Caco-2 (cell line): ENCODE data around the gene MRPL11. TPM values are rescaled to one million over a fixed set of nuclear protein-coding genes. Genes with fewer than 3 reads are reported as not detected.

Experiments used
- BruUV-seq: library from RNA; stranded (reverse); fragments of 400-500 nt; replicated peaks from 2 replicates; lab custom pipeline; 2021; lab: Mats Ljungman, UMichigan
- CTCF ChIA-PET: fragments of 300-600 bp; sonication (Branson Sonifier 250); formaldehyde crosslinking; loops from one replicate; lab custom pipeline; 2022; ENCODE audit warnings: antibody characterized with exemption; lab: Charles Lee
- POLR2A ChIA-PET: fragments of 300-600 bp; sonication (Branson Sonifier 250); formaldehyde crosslinking; loops from one replicate; lab custom pipeline; 2022; ENCODE audit warnings: antibody characterized with exemption; lab: Charles Lee
- DNase-seq, 2 experiments: peaks; one replicate each; pipeline versions ENCODE4 v3.0.0 to v3.0.0-alpha.2; 2020 to 2022
- H3K27me3 ChIP-seq: replicated peaks from 2 replicates; pipeline ENCODE4 v1.6.0; 2011; ENCODE audit warnings: low read length; ENCODE audit not compliant: control insufficient read depth, insufficient read depth
- H3K36me3 ChIP-seq: 2 replicates; pipeline ENCODE4 v1.5.1; 2011; ENCODE audit warnings: low read length; ENCODE audit not compliant: control insufficient read depth, insufficient read depth
- H3K4me1 ChIP-seq: fragments of 250-450 bp; sonication (Bioruptor Pico); 2 replicates; pipeline ENCODE4 v1.5.1; 2020; ENCODE audit warnings: mild to moderate bottlenecking
- H3K4me3 ChIP-seq: 2 replicates; pipeline ENCODE4 v1.5.1; 2011; ENCODE audit warnings: low read depth, mild to moderate bottlenecking, control low read depth, low read length
- H3K9me3 ChIP-seq: fragments of 250-450 bp; sonication (Bioruptor Pico); 2 replicates; pipeline ENCODE4 v1.5.1; 2020; ENCODE audit warnings: mild to moderate bottlenecking, moderate library complexity
- H3K27ac Mint-ChIP-seq: one replicate; pipeline ENCODE4 v1.8.0; 2022; ENCODE audit warnings: mixed read lengths; ENCODE audit not compliant: unreplicated experiment
- H3K27me3 Mint-ChIP-seq: one replicate; pipeline ENCODE4 v1.8.0; 2022; ENCODE audit warnings: mixed read lengths; ENCODE audit not compliant: insufficient read depth, unreplicated experiment
- H3K36me3 Mint-ChIP-seq: one replicate; pipeline ENCODE4 v1.8.0; 2022; ENCODE audit warnings: mild to moderate bottlenecking, mixed read lengths; ENCODE audit not compliant: insufficient read depth, unreplicated experiment
- H3K4me1 Mint-ChIP-seq: one replicate; pipeline ENCODE4 v1.8.0; 2022; ENCODE audit warnings: low read depth, mixed read lengths; ENCODE audit not compliant: unreplicated experiment
- H3K4me3 Mint-ChIP-seq: one replicate; pipeline ENCODE4 v1.8.0; 2022; ENCODE audit warnings: mild to moderate bottlenecking, moderate library complexity, mixed read lengths; ENCODE audit not compliant: unreplicated experiment
- H3K9me3 Mint-ChIP-seq: one replicate; pipeline ENCODE4 v1.8.0; 2022; ENCODE audit warnings: mixed read lengths; ENCODE audit not compliant: unreplicated experiment
- CTCF ChIP-seq, 2 experiments: fragments of 200-600 bp in 1 of 2; IDR thresholded peaks; 1 replicate in 1 of 2; 2 replicates in 1 of 2; pipeline versions ENCODE4 v1.5.1 to v1.8.0; 2011 to 2022; ENCODE audit warnings: antibody characterized with exemption in 1 of 2, control low read depth in 1 of 2, inconsistent platforms in 1 of 2, low read depth in 1 of 2, low read length in 1 of 2, mild to moderate bottlenecking in 1 of 2, moderate library complexity in 1 of 2; ENCODE audit not compliant: insufficient read depth in 1 of 2, severe bottlenecking in 1 of 2, unreplicated experiment in 1 of 2
- intact Hi-C: fragments of 100-400 bp; cut with micrococcal nuclease; formaldehyde crosslinking; loops from one replicate; pipeline ENCODE4 v1.10.0; 2022; ENCODE audit not compliant: unreplicated experiment
- total RNA-seq: library from RNA; stranded (reverse); gene quantifications from 2 replicates; pipeline ENCODE4 v1.2.3, GENCODE V29; 2022

MRPL11 gene
- total RNA-seq, 1 experiment from 2014 or later: 206 TPM

GRCh38 chr11:66480117-66480938, 41.7 kb upstream of the MRPL11 start, which contains the start of gene DPP3:
TSS of gene DPP3 (plus strand) at chr11:66480434. CDS start at chr11:66482201, 1,767 bp downstream.
- peaks cover 24% of the 10 kb centered on the region for H3K4me1 Mint-ChIP-seq
- Histone ChIP-seq H3K4me1 (peaks cover 6% of the 10 kb centered on the region; the same call in 1 of the 2 replicates), H3K36me3 (peaks cover 2% of the 10 kb centered on the region; the same call in 1 of the 2 replicates), H3K9me3 (no peaks in the 10 kb centered on the region), H3K4me3 (peak within 1 kb of the TSS; percentile 68), H3K27me3 (no peaks in the 10 kb centered on the region)
- no peak for TF ChIP-seq CTCF (IDR thresholded peaks at IDR 0.05; ENCODE audit: insufficient read depth in 1 of 2, low read depth in 1 of 2, low read length in 1 of 2, severe bottlenecking in 1 of 2, unreplicated experiment in 1 of 2)
- intact Hi-C loops: loop anchor here (1.0 kb wide), 8 partner anchors 14 to 354 kb away; partner anchors contain the start of genes ACTN3, BBS1, MRPL11 and NPAS4
- H3K4me3 Mint-ChIP-seq: peak within 1 kb of the TSS; percentile 89
- peak; percentile 100 for DNase-seq
- BruUV-seq: TSS peak; percentile 57
- peak within 1 kb of the TSS; percentile 89 for H3K27ac Mint-ChIP-seq
- ChIA-PET POLR2A (interaction anchor here (0.6 to 2.4 kb wide), 26 partner anchors 11 to 376 kb away, joined by 3 to 98 read pairs (median 6); partner anchors contain the start of genes BBS1, CCDC87, MRPL11 and PELI3), CTCF (interaction anchor here (0.6 to 3.2 kb wide), 22 partner anchors 9 to 759 kb away, joined by 3 to 44 read pairs (median 6); partner anchors contain the start of genes ACTN3, CCDC87, CCS and MRPL11)
- H3K36me3 Mint-ChIP-seq: peaks cover 59% of the 10 kb centered on the region
- no peaks in the 10 kb centered on the region for H3K9me3 Mint-ChIP-seq
- no peaks in the 10 kb centered on the region for H3K27me3 Mint-ChIP-seq

- DNase-seq: peak; percentile 70 to 74
- peaks cover 59% of the 10 kb centered on the region for H3K36me3 Mint-ChIP-seq
- Histone ChIP-seq H3K4me1 (peaks cover 6% of the 10 kb centered on the region; the same call in 1 of the 2 replicates), H3K36me3 (no peaks in the 10 kb centered on the region; the same call in 1 of the 2 replicates), H3K9me3 (no peaks in the 10 kb centered on the region), H3K4me3 (peak overlapping the region; percentile 68), H3K27me3 (no peaks in the 10 kb centered on the region)
- H3K27me3 Mint-ChIP-seq: no peaks in the 10 kb centered on the region
- H3K27ac Mint-ChIP-seq: peak overlapping the region; percentile 89
- TSS peak; percentile 73 for BruUV-seq
- H3K4me1 Mint-ChIP-seq: peaks cover 24% of the 10 kb centered on the region
- peak overlapping the region; percentile 89 for H3K4me3 Mint-ChIP-seq
- no peaks in the 10 kb centered on the region for H3K9me3 Mint-ChIP-seq
- intact Hi-C loops: loop anchor here (1.0 kb wide), 10 partner anchors 13 to 355 kb away; partner anchors contain the start of genes ACTN3, BBS1, MRPL11 and NPAS4
- TF ChIP-seq CTCF (IDR thresholded peaks at IDR 0.05; ENCODE audit: insufficient read depth in 1 of 2, low read depth in 1 of 2, low read length in 1 of 2, severe bottlenecking in 1 of 2, unreplicated experiment in 1 of 2): no peak
- CTCF ChIA-PET: interaction anchor here (0.6 to 3.2 kb wide), 24 partner anchors 8 to 760 kb away, joined by 3 to 44 read pairs (median 6); partner anchors contain the start of genes ACTN3, CCDC87, CCS and MRPL11
- POLR2A ChIA-PET: interaction anchor here (0.6 to 2.4 kb wide), 24 partner anchors 10 to 364 kb away, joined by 3 to 98 read pairs (median 4); partner anchors contain the start of genes BBS1, CCDC87, MRPL11 and PELI3
Measured at GRCh38 chr11:66479394-66480116, 40.9 kb upstream of the MRPL11 start.
